Stimulated activated CD4-positive, alpha-beta T cell treated with anti-CD3 and anti-CD28 coated beads, TNF-alpha, amount 100 ng/mL, for 24 hours (primary cell): Measurements from ENCODE around the gene PGAM5.
"Not testable (repeated sequence)": the region's sequence is repeated elsewhere in the genome, so short reads cannot be mapped to it uniquely, and the experiment has no call there.

Experiments
- DNase-seq, 3 experiments: peaks; one replicate each; pipeline ENCODE4 v3.0.0-alpha.2; 2020; ENCODE audit warnings: low read depth in 3 of 3

Gene PGAM5

GRCh38 chr12:132747896-132748295, 37.3 kb downstream of the PGAM5 start:
- no peak for DNase-seq

DNA sequence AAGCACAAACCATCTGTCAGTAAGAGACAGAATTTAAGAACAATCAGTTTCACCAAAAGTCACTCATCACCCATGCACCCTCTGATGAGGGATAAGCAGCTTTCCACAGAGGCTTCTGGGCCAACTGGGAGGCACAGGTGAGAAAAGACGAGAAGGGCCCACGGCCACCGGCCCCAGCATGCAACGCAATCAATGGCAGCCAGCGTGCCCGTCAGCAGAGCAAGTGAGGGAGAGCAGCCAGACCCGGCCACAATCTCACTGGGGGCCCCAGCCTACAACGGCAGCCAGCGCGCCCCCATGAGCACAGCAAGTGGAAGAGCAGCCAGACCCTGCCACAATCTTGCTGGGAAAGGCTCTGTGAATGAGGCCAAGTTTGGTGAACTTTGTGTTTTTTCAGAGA, 37.7 kb downstream of the PGAM5 start:
- no peak for DNase-seq

DNA sequence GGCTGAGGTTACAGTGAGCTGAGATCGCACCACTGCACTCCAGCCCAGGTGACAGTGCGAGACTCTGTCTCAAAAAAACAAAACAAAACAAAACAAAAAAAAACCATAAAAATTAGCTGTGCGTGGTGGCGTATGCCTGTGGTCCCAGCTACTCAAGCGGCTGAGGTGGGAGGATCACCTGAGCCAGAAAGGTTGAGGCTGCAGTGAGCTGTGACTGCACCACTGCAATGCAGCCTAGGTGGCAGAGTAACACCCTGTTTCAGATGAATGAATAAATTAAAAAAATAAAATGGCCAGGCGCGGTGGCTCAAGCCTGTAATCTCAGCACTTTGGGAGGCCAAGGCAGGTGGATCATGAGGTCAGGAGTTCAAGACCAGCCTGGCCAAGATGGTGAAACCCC, 43.0 kb downstream of the PGAM5 start:
- DNase-seq: not testable (repeated sequence)

- DNase-seq: no peak
These were observed 43.7 kb downstream of the PGAM5 start for GRCh38 chr12:132754160-132754932.

DNA sequence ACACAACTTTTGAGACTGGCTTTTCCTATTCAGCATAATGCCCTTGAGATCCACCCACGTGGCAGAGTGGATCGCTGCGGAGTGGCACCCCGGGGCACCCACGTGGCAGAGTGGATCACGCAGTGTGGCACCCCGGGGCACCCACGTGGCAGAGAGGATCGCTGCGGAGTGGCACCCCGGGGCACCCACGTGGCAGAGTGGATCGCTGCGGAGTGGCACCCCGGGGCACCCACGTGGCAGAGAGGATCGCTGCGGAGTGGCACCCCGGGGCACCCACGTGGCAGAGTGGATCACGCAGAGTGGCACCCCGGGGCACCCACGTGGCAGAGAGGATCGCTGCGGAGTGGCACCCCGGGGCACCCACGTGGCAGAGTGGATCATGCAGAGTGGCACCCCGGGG, 48.2 kb downstream of the PGAM5 start:
- not testable (repeated sequence) for DNase-seq

DNA sequence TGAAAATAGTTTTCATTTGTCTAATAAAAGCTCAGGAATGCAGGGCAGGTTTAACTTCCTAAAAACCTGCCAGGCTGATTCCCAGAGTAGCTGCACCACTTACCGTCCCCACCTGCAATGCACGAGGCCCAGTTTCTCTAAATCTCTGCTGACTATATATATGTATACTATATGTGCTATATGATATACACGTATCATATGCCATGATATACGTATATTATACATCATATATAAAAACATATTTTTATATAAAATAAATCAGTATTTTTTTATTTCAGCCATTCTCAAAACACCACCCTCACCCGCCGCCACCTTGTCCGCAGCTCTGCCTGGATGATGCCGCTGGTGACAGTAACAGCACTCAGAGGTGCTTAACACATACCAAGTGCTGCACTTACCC, 48.7 kb downstream of the PGAM5 start:
- no peak for DNase-seq

DNA sequence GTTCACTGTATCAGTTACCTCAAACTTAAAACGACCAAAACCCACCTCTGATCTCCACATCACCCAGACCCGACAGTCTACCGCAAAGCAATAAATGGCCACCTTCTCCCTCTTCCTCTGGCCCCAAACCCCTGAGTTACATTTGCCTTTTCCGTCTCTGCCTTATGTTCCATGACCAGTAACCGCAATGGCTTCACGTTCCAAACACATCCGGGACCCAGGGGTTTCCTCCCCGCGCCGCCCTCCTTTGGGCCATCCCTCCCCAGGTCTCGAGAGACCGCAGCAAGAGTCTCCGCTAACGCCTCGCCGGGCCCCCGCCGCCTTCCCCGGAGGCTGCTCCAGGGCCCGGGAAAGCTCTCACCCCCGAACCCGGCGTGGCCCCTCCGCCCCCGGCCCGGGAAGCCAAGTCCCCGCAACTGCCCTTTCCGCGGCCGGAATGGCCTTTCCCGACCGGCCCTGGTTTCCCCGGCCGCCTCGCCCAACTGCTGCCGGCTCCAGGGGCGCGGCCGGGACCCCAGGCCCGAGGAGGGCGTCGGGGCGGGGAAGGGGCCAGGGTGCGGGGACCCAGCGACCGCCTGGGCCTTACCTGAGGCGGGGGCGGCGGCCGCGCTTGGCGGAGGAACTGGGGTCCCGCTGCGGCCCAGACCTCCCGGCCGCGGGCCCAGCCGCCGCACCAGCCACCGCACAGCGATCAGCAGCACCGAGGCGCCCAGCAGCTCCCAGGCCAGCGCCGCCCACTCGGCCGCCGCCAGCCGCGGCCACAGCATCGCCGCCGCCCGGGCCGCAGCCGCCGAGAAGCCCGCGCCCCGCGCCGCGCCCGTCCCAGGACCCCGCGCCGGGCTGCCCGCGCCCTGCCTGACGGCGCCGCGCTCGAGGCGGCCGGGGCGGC, 50.6 kb downstream of the PGAM5 start, which contains the start of gene ANKLE2:
Gene ANKLE2 (minus strand): TSS at position 801 of the 889 bp plus-strand sequence. CDS start 34 bp downstream, at position 767.
- peak; percentile 36 to 73 (median 40) for DNase-seq

DNA sequence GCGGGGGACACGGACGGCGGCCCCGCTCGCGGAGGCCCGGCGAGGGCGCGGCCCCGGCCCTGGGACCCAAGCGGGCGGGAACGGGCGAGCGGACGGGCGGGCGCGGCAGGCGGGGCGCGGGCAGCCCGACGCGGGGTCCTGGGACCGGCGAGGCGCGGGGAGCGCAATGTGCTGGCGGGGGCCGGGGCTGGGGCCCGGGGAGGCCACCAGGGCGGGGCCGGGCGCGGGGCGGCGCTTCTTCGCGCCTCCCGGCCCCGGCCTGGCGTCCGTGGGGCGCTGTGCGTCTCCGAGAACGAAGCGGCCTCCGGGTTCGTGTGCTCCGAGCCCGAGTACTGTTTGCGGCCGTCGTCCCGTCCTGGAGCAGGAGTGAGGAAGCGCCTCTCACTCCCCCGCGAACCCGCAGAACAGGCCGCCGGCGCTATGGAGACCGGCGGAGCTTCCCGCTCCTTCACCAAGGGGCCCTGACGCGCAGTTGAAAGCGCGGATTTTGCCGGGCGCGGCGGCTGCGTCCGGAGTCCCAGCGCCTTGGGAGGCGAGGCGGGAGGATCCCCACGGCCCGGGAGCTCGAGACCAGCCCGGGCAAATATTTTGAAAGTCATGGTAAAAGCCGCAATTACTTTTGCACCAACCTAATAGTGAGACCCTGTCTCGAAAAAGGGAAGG, 51.4 kb downstream of the PGAM5 start:
- peak; percentile 70 to 82 (median 74) for DNase-seq

DNA sequence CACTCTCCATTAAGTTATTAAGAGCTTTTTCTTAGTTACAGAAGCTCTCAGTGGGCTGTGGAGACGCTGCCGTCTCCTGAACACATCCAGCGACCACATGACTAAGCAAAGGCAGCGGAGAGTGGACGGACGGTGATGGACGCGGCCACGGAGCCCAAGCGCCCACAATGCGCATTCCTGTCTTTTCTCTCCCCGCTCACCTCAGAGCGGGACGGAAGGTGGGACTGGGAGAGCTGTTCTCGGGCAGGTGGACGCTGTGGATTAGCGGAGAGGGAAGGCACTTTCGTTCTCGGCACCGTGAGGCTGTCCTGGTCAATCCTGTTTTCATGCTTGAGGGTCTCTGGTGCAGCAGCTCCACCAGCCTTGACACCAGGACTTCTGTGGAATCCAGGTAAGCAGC, 53.6 kb downstream of the PGAM5 start:
- DNase-seq: no peak

GRCh38 chr12:132765361-132765760, 54.7 kb downstream of the PGAM5 start:
- no peak for DNase-seq

DNA sequence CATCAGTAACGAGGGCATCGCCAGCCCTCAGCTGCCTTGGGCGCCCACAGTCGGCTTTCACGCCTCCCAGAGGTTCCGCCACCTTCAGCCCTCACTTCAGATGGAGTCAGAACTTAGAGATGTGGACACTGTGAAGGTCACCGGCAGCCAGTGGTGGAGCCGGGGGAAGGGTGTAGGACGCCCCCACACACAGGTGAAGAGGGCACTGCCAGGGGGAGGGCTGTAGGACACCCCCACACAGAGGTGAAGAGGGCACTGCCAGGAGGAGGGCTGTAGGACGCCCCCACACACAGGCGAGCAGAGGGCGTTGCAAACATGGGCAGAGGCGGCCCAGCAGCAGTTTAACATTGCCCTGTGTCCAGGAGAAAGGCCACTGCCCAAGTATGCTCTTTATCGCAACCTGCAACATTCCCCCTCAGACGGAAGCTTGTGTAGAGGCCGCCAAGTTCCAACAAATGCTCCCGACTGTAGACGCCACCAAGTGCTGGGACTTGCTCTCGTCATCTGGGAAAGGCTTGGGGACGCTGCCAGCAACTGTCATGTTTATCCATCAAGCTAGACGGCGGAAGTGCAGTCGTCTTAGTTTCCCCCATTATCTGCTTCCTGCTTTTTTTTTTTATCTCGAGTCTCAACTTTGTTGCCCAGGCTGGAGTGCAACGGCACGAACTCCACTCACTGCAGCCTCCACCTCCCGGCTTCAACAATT, 55.9 kb downstream of the PGAM5 start:
- DNase-seq: no peak

- DNase-seq: peak in 1 of 3 experiments; percentile 34
These were observed 60.6 kb downstream of the PGAM5 start for GRCh38 chr12:132771126-132771838.
